Left lung (tissue), 10 donors: ENCODE results near the gene PET100. TPM values are rescaled to one million over a fixed set of nuclear protein-coding genes. Genes with fewer than 3 reads are reported as not detected.

Experiments used
- ATAC-seq: fragments of 200-7000 bp; cut with Tn5 transposase; one replicate; pipeline ENCODE4 v1.9.1; 2020; ENCODE audit warnings: moderate library complexity
- DNase-seq, 4 donors: peaks; one replicate each; pipeline ENCODE4 v3.0.0-alpha.2; 2013 to 2020
- H3K27ac ChIP-seq, 2 donors: fragments of 200-600 bp; sonication (generic) in 1 of 2; one replicate each; pipeline versions ENCODE4 v1.5.0 to v1.8.0; 2020 to 2021
- H3K27me3 ChIP-seq, 2 donors: fragments of 200-600 bp; sonication (generic) in 1 of 2; one replicate each; pipeline versions ENCODE4 v1.5.0 to v1.8.0; 2020 to 2021
- H3K36me3 ChIP-seq, 2 donors: fragments of 200-600 bp; sonication (generic) in 1 of 2; one replicate each; pipeline versions ENCODE4 v1.5.0 to v1.8.0; 2020 to 2021
- H3K4me1 ChIP-seq, 2 donors: fragments of 200-600 bp; one replicate each; pipeline ENCODE4 v1.8.0; 2021
- H3K4me3 ChIP-seq, 2 donors: fragments of 200-600 bp; sonication (generic) in 1 of 2; one replicate each; pipeline versions ENCODE4 v1.5.0 to v1.8.0; 2020 to 2021; ENCODE audit warnings: mild to moderate bottlenecking in 1 of 2
- H3K9me3 ChIP-seq, 2 donors: fragments of 200-600 bp; sonication (generic) in 1 of 2; one replicate each; pipeline versions ENCODE4 v1.5.0 to v1.8.0; 2020 to 2021
- CTCF ChIP-seq, 2 donors: fragments of 200-600 bp; sonication (generic) in 1 of 2; IDR thresholded peaks; one replicate each; pipeline versions ENCODE4 v1.5.0 to v1.8.0; 2021; ENCODE audit warnings: antibody characterized with exemption in 2 of 2
- intact Hi-C, 2 donors: fragments of 100-400 bp; cut with DNase I; formaldehyde crosslinking; loops; one replicate each; pipeline versions ENCODE4 v1.11.2 to v1.14.2; 2022
- polyA plus RNA-seq, 6 donors: library from polyadenylated mRNA; unstranded; fragments of 120-200 nt; gene quantifications; one replicate each; pipeline ENCODE4 v1.2.1, GENCODE V29; 2013; ENCODE audit not compliant: insufficient read length in 6 of 6
- total RNA-seq, 2 donors: library from RNA; stranded (reverse); fragmentation: NEBNext Ultra II Directional; extraction: Animal tissue kit (Norgen Biotek cat#: 25700); gene quantifications; one replicate each; pipeline ENCODE4 v1.2.1, GENCODE V29; 2021
- donor health status: DM: no; HTN: yes; CAD: no.
- donor health status: DM: no; HTN: no; CAD: no.

The PET100 gene
- total and polyA plus RNA-seq, 8 donors: 82.8 to 111 (median 97.7) TPM

DNA sequence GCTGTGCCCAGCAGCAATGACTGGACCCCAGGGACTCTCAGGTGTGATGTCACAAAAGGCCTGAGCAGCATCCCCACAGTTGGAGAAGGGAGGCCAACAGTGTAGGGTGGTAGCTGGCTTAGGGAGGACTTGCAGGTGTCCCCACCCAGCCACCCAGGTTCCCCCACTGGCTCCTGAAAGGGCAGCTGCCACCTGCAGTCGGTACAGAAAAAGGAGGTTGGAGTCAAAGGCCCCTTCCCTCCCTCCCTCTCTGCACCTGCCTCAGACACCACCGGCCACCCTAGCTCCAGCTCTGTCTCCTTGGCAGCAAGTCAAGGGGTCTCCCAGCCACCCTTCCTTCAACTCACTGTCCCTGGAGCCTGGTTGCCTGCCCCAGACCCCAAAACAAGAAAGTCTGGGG is 4.1 kb downstream of the PET100 start, which contains the start of gene PCP2:
Gene PCP2 (minus strand): TSS at position 22 of the 400 bp plus-strand sequence. CDS start 262 bp downstream, outside the sequence.
- DNase-seq (no peak), ATAC-seq (no peak)
- no peak for TF ChIP-seq CTCF (IDR thresholded peaks at IDR 0.05)
- Histone ChIP-seq H3K36me3 (peaks cover 0 to 13% of the 10 kb centered on the region in 2 donors), H3K4me1 (peaks cover 8 to 42% of the 10 kb centered on the region in 2 donors), H3K27me3 (peaks cover 0 to 29% of the 10 kb centered on the region in 2 donors), H3K27ac (no peak within 1 kb of the TSS), H3K9me3 (no peaks in the 10 kb centered on the region), H3K4me3 (no peak within 1 kb of the TSS)
- intact Hi-C loops: no loop called here

GRCh38 chr19:7635670-7636069 is 6.1 kb downstream of the PET100 start:
- ATAC-seq (no peak), DNase-seq (no peak)
- no peaks in the 10 kb centered on the region for H3K9me3 ChIP-seq
- intact Hi-C loops: no loop called here
- H3K36me3 ChIP-seq: peaks cover 0 to 17% of the 10 kb centered on the region in 2 donors
- no peak for TF ChIP-seq CTCF (IDR thresholded peaks at IDR 0.05)
- H3K4me1 ChIP-seq: peaks cover 1 to 40% of the 10 kb centered on the region in 2 donors
- H3K27me3 ChIP-seq: peaks cover 0 to 29% of the 10 kb centered on the region in 2 donors
- H3K27ac ChIP-seq: no peak overlapping the region
- no peak overlapping the region for H3K4me3 ChIP-seq

GRCh38 chr19:7636317-7636690 is 6.7 kb downstream of the PET100 start:
- peak overlapping the region; percentile 60 to 90 for H3K4me3 ChIP-seq

DNA sequence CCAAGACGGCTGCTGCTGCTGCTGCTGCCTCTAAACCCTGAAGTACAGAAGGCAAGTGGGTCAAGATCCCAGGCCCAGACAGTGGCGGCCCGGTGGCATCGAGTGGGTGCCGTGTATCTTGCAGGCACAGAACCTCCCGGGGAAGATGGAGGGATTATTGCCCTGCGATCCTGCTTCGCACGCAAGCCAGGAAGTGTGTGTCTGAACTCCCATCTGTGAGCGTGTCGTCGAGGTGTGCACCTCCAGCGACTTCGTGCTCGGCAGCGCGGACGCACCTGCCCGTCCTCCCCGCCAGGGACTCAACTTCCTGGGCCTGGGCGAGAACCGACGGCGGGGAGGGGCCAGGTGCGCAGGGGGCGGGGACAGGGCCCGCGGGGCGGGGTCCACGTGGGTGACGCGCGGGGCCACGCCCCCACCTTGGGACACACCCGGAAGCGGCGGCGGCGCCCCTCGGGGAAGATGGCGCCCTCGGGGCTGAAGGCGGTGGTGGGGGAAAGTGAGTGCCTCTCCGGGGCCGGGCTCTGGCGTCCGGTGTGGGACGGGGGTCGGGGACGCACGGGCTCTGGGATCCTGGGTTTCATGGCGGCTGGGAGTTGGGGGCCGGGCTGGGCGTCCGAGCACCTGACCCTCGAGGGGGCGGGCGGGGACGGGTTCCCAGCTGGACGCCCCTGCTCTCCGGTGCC is 7.2 kb downstream of the PET100 start, which contains the start of gene STXBP2:
Gene STXBP2 (plus strand): TSS at position 420 of the 683 bp plus-strand sequence. CDS start 40 bp downstream, at position 460.
- peaks cover 0 to 29% of the 10 kb centered on the region in 2 donors for H3K27me3 ChIP-seq
- no peaks in the 10 kb centered on the region for H3K9me3 ChIP-seq
- intact Hi-C loops: no loop called here
- peak within 1 kb of the TSS; percentile 60 to 90 for H3K4me3 ChIP-seq
- DNase-seq (peak in 3 of 4 donors; percentile 66 to 96 (median 85)), ATAC-seq (peak; percentile 98)
- peak in 1 of 2 donors; percentile 48 for TF ChIP-seq CTCF (IDR thresholded peaks at IDR 0.05)
- peaks cover 0 to 28% of the 10 kb centered on the region in 2 donors for H3K4me1 ChIP-seq
- H3K36me3 ChIP-seq: peaks cover 0 to 25% of the 10 kb centered on the region in 2 donors
- peak within 1 kb of the TSS; percentile 86 to 95 for H3K27ac ChIP-seq

More at GRCh38 chr19:7636317-7636690, 6.7 kb downstream of the PET100 start:
- TF ChIP-seq CTCF (IDR thresholded peaks at IDR 0.05): no peak
- Histone ChIP-seq H3K36me3 (peaks cover 0 to 21% of the 10 kb centered on the region in 2 donors), H3K9me3 (no peaks in the 10 kb centered on the region), H3K27me3 (peaks cover 0 to 29% of the 10 kb centered on the region in 2 donors), H3K4me1 (peaks cover 0 to 33% of the 10 kb centered on the region in 2 donors), H3K27ac (peak overlapping the region in 1 of 2 donors; percentile 95)
- intact Hi-C loops: no loop called here
- ATAC-seq: no peak
- no peak for DNase-seq
